Skeletal muscle cell (primary cell): ENCODE measurements around the gene AFDN.
A peak's percentile ranks its signal among the peaks of the same experiment; 100 is the strongest.

Experiments
- DNase-seq: peaks from one replicate; pipeline ENCODE4 v3.0.0-alpha.2; 2010; ENCODE audit warnings: low read depth
- H3K4me3 ChIP-seq: 2 replicates; pipeline ENCODE4 v1.5.1; 2011; ENCODE audit warnings: low read depth, mild to moderate bottlenecking, control low read depth, low read length, moderate library complexity

AFDN gene

DNA sequence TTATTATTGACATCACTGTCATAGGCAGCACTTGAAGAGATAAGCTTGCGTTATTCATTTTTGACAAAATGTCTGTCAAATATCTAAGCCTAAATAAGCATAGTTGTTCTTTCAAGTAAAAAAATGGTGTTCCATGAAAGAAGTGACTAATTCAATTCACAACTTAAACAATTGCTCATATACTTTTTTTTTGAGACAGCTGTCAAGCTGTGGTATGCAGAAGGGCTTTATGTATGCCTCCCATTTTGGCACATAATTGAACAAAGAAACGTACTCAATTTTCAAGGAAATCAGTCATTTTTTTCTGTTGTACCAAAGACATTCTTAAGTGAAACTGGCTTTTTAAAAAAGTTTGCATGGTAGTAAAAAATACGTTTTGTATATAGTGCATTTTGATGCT, 8.5 kb downstream of the AFDN start:
- no peak for DNase-seq
- no peak overlapping the region for H3K4me3 ChIP-seq

- no peak overlapping the region for H3K4me3 ChIP-seq
- DNase-seq = no peak
Measured at GRCh38 chr6:167836721-167837120, 10.0 kb downstream of the AFDN start.

- no peak for DNase-seq
- no peak overlapping the region for H3K4me3 ChIP-seq
Measured at GRCh38 chr6:167838207-167838748, 11.6 kb downstream of the AFDN start.

DNA sequence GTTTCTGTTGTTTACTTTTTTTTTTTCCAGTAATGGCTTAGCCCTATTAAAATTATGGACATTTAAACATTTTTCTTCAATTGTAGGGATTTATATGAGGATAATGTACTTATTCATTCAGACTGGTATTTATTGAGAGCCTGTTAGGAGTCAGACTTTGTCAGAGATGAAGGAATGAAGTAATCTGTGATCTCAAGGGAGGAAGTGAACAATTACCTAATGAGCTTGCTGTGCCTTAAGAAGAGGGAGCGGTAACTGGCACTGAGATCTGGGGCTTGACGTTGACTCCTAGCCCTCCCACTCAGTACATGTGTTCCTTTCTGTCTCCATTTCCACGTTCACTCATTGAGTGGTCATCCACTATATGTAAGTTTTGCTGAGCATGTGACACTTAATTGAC, 12.6 kb downstream of the AFDN start:
- no peak overlapping the region for H3K4me3 ChIP-seq
- DNase-seq = peak; percentile 47

GRCh38 chr6:167839755-167840154, 13.0 kb downstream of the AFDN start:
- no peak for DNase-seq
- no peak overlapping the region for H3K4me3 ChIP-seq

DNA sequence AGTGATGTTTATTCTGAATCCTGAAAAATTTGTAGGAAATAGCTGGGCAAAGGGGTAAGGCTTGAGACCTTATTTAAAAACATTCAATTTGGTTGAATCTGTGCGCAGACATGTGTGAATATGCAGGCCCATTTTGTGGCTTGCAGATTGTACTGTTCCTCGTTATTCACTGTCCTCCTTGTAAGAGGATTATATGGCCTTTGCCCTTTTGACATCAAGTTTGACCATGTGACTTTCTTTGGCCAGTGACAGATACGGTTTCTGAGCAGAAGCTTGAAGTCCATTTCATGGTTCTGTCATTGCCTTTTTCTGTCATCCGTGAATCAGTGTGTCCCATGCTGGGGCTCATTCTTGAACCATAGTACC, 13.4 kb downstream of the AFDN start:
- no peak overlapping the region for H3K4me3 ChIP-seq
- no peak for DNase-seq

- DNase-seq = no peak
Measured at GRCh38 chr6:167840526-167841179, 13.9 kb downstream of the AFDN start.

GRCh38 chr6:167841981-167842380, 15.3 kb downstream of the AFDN start:
- H3K4me3 ChIP-seq = no peak overlapping the region
- no peak for DNase-seq

More at GRCh38 chr6:167840526-167841179, 13.9 kb downstream of the AFDN start:
- H3K4me3 ChIP-seq = no peak overlapping the region

GRCh38 chr6:167842457-167842856, 15.7 kb downstream of the AFDN start:
- H3K4me3 ChIP-seq = no peak overlapping the region
- DNase-seq = no peak

DNA sequence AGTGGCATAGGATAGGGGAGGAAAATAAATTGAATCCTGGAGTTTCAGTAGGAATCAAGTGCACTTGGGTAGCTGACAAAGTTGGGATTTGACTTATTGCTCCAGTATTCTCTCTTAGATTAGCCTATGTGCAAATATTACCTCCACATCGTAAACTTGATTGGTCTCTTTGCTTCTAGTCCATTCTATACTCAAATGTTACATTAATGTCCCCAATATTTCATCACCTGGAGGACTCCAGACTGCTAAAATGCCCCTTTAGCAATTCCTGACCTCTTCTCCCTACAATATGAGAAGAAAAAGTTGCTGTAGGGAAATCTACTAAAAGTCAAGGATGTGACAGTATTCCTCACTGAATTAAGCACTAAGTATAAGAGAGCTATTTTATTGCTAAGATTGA, 16.3 kb downstream of the AFDN start:
- H3K4me3 ChIP-seq = no peak overlapping the region

GRCh38 chr6:167845856-167846255, 19.1 kb downstream of the AFDN start:
- no peak overlapping the region for H3K4me3 ChIP-seq
- DNase-seq = no peak

More for the DNA sequence above, 16.3 kb downstream of the AFDN start:
- no peak for DNase-seq

DNA sequence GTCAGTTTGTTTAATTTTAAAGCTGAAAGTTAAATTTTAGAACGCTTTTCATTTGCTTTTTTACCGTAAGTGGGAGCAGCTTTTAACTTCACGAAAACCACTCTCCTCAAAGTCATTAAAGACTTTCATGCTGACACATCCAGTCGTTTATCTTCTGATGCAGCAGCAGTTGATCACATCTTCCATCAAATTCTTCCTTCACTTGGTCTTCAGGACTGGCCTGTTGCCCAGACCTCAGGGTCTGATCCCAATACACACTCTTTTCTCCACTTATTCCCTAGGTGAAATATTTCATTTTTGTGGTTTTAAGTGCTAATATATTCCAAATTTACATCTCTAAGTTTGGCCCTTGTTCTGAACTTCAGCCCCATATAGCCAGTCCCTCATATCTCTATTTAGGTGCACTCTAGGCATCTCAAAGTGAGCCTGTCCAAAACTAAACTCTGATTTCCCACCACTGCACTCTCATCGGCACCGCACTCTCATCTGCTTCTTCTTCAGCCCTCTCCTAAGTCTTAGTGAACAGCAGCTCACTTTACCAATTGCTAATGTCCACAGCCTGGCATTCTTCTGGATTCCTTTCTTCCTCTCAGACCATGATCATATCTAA, 20.4 kb downstream of the AFDN start:
- DNase-seq = no peak
- H3K4me3 ChIP-seq = no peak overlapping the region

- H3K4me3 ChIP-seq = no peak overlapping the region
- DNase-seq = no peak
Measured at GRCh38 chr6:167847936-167848335, 21.2 kb downstream of the AFDN start.

GRCh38 chr6:167848783-167849182, 22.1 kb downstream of the AFDN start:
- no peak for DNase-seq

GRCh38 chr6:167849846-167850459, 23.2 kb downstream of the AFDN start:
- no peak for DNase-seq
- no peak overlapping the region for H3K4me3 ChIP-seq

More at GRCh38 chr6:167848783-167849182, 22.1 kb downstream of the AFDN start:
- no peak overlapping the region for H3K4me3 ChIP-seq

DNA sequence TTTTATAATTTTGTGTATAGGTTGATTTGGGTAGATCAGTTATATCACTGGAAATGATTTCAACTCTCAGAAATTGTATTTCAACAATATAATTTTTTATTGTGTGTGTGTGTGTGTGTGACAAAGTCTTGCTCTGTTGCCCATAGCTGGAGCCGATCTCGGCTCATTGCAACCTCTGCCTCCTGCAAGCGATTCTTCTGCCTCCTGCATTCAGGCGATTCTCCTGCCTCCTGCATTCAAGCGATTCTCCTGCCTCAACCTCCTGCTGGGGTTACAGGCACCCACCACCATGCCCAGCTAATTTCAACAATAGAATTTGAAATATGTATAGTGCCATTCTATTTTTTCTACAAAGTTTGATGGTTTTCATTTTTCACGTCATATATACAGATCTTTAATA, 24.1 kb downstream of the AFDN start:
- H3K4me3 ChIP-seq = no peak overlapping the region
- DNase-seq = no peak

DNA sequence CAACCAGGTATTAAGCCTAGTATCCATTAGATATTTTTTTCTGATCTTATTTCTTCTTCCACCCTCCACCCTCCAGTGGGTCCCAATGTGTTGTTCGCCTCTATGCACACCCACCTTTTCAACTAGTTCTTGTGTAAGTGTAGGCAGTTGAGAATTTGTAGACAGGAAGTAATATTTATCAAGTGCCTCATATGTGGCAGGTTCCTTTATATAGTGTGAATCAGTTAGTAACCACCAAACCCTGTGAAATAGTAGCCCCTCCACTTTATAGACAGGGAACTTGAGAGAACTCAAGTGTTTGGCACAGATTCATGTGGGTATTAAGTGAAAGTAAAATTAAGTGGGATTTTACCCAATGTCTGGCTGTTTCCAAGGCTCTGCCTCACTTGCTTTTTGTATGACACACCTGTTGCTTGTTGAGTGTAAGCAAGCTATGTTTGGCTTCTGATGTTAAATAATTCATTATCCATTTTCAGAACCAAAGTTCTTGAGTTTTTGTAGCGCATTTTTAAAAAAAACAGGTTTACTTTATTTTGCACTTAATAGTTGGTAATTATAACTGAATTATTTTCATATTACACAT, 24.8 kb downstream of the AFDN start:
- DNase-seq = no peak
- no peak overlapping the region for H3K4me3 ChIP-seq

DNA sequence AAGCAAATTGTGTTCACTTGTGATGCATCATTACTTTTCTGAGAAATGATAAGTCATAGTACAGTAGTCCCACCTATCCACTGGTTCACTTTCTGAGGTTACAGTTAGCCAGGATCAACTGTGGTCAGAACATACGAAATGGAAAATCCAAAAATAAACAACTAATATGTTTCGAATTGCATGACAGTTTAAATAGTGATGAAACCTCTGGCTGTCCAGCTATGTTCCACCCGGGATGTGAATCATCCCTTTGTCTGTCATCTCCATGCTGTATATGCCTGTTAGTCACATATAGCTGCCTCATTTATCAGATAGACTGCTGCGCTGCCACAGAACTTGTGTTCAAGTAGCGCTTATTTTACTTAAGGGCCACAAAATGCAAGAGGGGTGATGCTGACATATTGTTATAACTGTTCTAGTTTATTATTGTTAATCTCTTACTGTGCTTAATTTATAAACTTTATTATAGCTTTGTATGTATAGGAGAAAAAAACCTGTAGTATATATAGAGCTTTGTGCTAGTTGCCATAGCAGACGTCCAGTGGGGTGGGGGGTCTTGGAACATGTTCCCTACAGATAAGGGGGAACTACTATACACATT, 29.2 kb downstream of the AFDN start:
- DNase-seq = peak; percentile 94
- H3K4me3 ChIP-seq = no peak overlapping the region

DNA sequence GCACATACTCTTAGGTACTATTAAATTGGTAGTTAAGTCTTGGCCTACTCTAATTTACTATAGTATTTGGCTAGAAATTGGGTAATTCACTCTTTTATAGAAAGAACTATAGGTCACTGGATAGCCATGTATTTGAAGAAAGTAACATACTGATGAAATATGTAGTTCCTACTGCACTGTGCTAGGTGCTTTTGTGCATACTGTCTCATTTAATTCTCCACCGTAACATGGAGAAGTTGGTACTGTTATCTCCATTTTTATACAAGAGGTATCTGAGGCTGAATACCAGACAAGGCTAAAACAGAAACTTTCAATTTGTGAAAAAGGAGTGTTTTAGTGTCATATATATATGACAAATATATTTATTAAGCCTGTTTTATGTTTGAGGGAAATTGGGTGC, 29.8 kb downstream of the AFDN start:
- no peak for DNase-seq
- H3K4me3 ChIP-seq = no peak overlapping the region
